ENCODE data around the gene S100A2. TPM values are rescaled to one million over a fixed set of nuclear protein-coding genes. Genes with fewer than 3 reads are reported as not detected.

S100A2 gene
- polyA plus RNA-seq, 2 of the 4 experiments (the other 2 are of a cell fraction): 5.1 to 15.9 TPM

DNA sequence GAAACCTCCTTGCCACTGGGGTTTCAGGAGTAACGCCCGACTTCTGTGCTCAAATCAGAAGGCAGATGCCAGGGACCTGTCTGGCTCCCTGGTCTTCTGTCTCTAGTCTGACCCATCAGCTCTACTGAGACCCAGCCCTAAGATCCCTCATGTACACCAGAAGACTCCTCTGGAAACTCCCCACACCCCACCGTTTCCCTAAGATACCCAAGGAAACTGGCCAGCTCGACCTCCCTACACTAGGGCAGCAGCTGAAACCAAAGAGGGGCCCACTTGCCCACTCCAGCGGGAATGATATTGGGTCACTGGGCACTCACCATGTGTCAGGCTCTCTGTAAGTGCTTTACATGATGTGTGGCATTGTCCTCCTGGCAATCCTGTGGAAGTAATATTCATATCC is 47.8 kb upstream of the S100A2 start (continued):
- TF ChIP-seq KDM5A (IDR thresholded peaks at IDR 0.05): no peak
- no peak for TF ChIP-seq TP53 (CRISPR knock-in tag; IDR thresholded peaks at IDR 0.05)
- no peak for TF ChIP-seq HEYL (CRISPR knock-in tag; IDR thresholded peaks at IDR 0.05)
- no peak for TF ChIP-seq FOXS1 (CRISPR knock-in tag; IDR thresholded peaks at IDR 0.05)

GRCh38 chr1:153612755-153613331 is 47.2 kb upstream of the S100A2 start, which contains the start of gene S100A16:
TSS of gene S100A16 (minus strand) at chr1:153613137. CDS start at chr1:153608151, 4,986 bp downstream.
- FAIRE-seq (no peak), ATAC-seq (peak; percentile 65 to 82), DNase-seq (ENCODE audit: low read depth in 1 of 2, low spot score in 1 of 2) (peak; percentile 77 to 92)
- ChIA-PET CTCF (interaction anchor here (0.8 to 8.5 kb wide), 12 partner anchors 9 to 260 kb away, joined by 3 to 118 read pairs (median 6); partner anchors contain the start of genes CHTOP, S100A1 and S100A13), POLR2A (interaction anchor here (0.6 to 4.7 kb wide), 8 partner anchors 12 to 377 kb away, joined by 3 to 49 read pairs (median 4); partner anchors contain the start of genes CHTOP, S100A13 and S100A6)
- WGBS (ENCODE audit: missing lambda C conversion rate): 0% methylated on average over 4 of the region's 9 CpGs
- Histone ChIP-seq H3K4me3 (peak within 1 kb of the TSS; percentile 68), H3K4me2 (peak within 1 kb of the TSS; percentile 96), H3K9me3 (no peaks in the 10 kb centered on the region), H3K27ac (peak within 1 kb of the TSS; percentile 91 to 96), H3K4me1 (peaks cover 60% of the 10 kb centered on the region)
- TF ChIP-seq, protein P1, sequence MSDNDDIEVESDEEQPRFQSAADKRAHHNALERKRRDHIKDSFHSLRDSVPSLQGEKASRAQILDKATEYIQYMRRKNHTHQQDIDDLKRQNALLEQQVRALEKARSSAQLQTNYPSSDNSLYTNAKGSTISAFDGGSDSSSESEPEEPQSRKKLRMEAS (IDR thresholded peaks at IDR 0.05): peak; percentile 32; the same call in 1 of the 2 replicates
- TF ChIP-seq FOSL2 (IDR thresholded peaks at IDR 0.05): no peak
- TF ChIP-seq FOSL2 (CRISPR knock-in tag; IDR thresholded peaks at IDR 0.05): no peak
- peak; percentile 64; the same call in 1 of the 2 replicates for TF ChIP-seq PHF8 (IDR thresholded peaks at IDR 0.05; ENCODE audit: borderline replicate concordance, low read depth)
- TF ChIP-seq CBX8 (IDR thresholded peaks at IDR 0.05): no peak
- peak; percentile 70 for TF ChIP-seq POLR2A (IDR thresholded peaks at IDR 0.05; ENCODE audit: low read length)
- TF ChIP-seq, protein P2, sequence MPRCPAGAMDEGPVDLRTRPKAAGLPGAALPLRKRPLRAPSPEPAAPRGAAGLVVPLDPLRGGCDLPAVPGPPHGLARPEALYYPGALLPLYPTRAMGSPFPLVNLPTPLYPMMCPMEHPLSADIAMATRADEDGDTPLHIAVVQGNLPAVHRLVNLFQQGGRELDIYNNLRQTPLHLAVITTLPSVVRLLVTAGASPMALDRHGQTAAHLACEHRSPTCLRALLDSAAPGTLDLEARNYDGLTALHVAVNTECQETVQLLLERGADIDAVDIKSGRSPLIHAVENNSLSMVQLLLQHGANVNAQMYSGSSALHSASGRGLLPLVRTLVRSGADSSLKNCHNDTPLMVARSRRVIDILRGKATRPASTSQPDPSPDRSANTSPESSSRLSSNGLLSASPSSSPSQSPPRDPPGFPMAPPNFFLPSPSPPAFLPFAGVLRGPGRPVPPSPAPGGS (IDR thresholded peaks at IDR 0.05): 0 out of 3 replicates have a peak, but pooled peaks have one; percentile 48
- peak in 1 of 2 experiments; percentile 48; a peak in 2 of 5 replicates for TF ChIP-seq JUN (IDR thresholded peaks at IDR 0.05)

DNA sequence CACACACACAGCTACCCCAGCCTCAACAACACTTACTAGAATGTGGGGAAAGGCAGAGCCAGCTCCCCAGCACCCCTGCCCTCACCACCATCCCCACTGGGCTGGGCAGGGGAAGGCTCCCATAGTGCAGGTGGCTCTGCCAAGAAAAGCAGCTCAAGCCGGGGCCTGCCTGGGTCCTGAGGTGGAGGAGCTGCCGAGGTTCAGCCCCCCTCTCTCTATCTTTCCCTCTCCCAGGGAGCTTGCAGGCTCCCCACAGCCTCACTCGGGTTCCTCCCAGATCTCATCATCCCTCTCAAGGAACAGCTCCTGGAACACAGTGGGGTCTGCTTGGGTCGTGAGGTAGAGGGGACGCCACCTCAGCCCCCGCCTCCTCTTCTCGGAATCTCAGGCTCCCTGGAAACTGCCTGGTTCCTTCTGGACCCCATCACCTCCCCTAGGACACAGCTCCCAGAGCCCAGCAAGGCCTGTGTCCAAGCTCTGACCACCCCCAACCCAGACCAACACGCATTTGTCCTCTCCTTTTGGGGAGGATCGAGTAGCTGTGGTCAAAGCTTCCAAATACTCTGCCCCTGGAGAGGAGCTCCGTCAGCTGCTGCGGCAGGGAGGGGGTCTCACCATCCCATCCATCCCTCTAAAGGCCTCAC is 46.6 kb upstream of the S100A2 start:
- TF ChIP-seq RARB (CRISPR knock-in tag; IDR thresholded peaks at IDR 0.05): no peak
- H3K27ac ChIP-seq: peak overlapping the region; percentile 91 to 96
- peak overlapping the region; percentile 96 for H3K4me2 ChIP-seq
- H3K4me3 ChIP-seq: peak overlapping the region; percentile 68
- peaks cover 60% of the 10 kb centered on the region for H3K4me1 ChIP-seq
- ATAC-seq (peak in 1 of 2 experiments; percentile 4; a peak in 3 of 6 replicates), FAIRE-seq (no peak), DNase-seq (ENCODE audit: low read depth in 1 of 2, low spot score in 1 of 2) (no peak)
- POLR2A ChIA-PET: interaction anchor here (0.6 to 4.7 kb wide), 9 partner anchors 12 to 378 kb away, joined by 3 to 49 read pairs (median 4); partner anchors contain the start of genes CHTOP, S100A13 and S100A6
- H3K9me3 ChIP-seq: no peaks in the 10 kb centered on the region
- WGBS (ENCODE audit: missing lambda C conversion rate): 3% methylated on average over 10 of the region's 11 CpGs
- CTCF ChIA-PET: interaction anchor here (0.8 to 8.5 kb wide), 13 partner anchors 9 to 260 kb away, joined by 3 to 118 read pairs (median 6); partner anchors contain the start of genes CHTOP, S100A1 and S100A13

DNA sequence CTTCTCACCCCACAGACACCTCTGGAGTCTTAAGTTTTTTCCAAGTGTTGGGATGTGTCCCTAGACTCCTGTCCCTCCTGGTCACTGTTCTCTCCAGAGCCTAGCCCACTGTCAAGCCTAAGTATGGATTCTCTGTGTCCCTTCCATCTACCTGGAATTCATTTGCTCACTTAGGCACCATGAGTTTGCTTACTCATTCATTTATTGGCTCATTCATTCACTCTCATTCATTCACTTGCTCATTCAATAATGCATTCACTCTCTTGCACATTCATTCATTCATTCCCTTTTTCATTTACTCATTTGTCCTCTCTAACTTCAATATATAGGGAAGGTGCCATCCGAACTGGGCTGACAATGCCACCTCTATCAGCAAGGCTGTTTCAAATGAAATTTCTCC is 45.7 kb upstream of the S100A2 start:
- Histone ChIP-seq H3K4me1 (peaks cover 54% of the 10 kb centered on the region), H3K4me2 (peak overlapping the region; percentile 96), H3K27ac (peak overlapping the region; percentile 91 to 96), H3K9me3 (no peaks in the 10 kb centered on the region), H3K4me3 (peak overlapping the region; percentile 68)
- FAIRE-seq (no peak), ATAC-seq (no peak), DNase-seq (ENCODE audit: low read depth in 1 of 2, low spot score in 1 of 2) (no peak)
- ChIA-PET POLR2A (interaction anchor here (0.7 to 4.7 kb wide), 4 partner anchors 16 to 66 kb away, joined by 3 to 49 read pairs (median 22); partner anchors contain the start of genes CHTOP and S100A13), CTCF (interaction anchor here (1.3 to 8.5 kb wide), 5 partner anchors 11 to 101 kb away, joined by 5 to 118 read pairs (median 11); partner anchors contain the start of genes S100A1 and S100A13)
- 36% methylated on average over 1 of the region's 1 CpG for WGBS (ENCODE audit: missing lambda C conversion rate)
- TF ChIP-seq, protein P1 (IDR thresholded peaks at IDR 0.05): no peak
- peak; percentile 57 for TF ChIP-seq MAFK (IDR thresholded peaks at IDR 0.05; ENCODE audit: partially characterized antibody)

All from A549 (cell line).